HG02884 (cell line): ENCODE results near the gene SEMA4B.
"Not testable (repeated sequence)": the region's sequence is repeated elsewhere in the genome, so short reads cannot be mapped to it uniquely, and the experiment has no call there.

Experiments used
- ATAC-seq: cut with Tn5 transposase; IDR thresholded peaks from one replicate; pipeline ENCODE4 v1.9.1; 2021; ENCODE audit warnings: mild to moderate bottlenecking, moderate library complexity; ENCODE audit not compliant: unreplicated experiment

The SEMA4B gene

DNA sequence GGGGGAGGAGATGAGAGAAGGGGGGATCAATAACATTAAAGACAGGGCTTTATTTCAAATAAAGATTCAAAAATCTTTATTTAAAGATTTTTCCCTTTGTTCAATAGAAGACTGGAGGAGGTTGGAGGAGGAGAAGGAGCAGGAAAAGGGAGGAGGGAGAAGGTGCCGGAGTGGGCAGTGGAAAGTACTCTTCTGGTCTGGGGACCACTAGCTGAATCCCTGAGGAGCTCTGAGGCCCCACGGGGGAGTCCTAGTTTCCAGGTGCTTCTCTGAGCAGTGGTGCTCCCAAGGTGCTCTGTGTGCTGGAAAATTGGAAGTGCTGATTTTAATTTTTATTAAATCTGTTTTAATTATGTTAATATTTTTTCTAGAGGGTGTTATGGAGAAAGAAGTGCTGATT, 19.4 kb upstream of the SEMA4B start:
- ATAC-seq, result no peak

DNA sequence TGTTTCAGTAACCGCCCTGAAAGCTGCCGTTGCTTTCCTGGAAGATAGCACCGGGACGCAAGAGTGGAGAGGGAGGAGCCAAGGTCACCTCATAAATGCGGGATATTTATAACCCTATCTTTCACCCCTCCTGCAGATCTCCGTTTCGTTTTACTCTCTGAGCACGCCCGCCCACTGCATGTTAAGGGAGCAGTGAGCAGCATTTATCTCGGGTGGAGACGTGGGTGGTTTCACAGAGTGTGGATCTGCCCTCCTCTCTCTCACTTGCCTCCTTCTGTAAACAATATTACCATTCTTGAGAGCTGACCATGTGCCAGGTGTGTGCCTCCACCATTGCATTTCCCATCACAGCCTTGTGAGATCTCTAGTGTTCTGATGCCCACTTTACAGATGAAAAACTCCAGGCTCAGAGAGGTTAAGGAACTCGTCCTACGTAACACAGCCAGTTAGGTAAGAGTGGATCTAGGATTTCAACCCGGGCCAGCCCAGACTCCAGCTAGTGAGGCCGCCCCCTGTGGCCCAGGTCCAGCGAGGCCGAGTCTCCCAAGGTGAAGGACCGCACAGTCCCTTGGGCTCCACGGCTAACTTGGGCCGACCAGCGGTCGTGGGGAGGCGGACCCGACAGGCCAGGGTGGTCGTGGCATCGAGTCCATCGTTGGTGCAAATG, 16.9 kb upstream of the SEMA4B start:
- peak; percentile 57 for ATAC-seq

DNA sequence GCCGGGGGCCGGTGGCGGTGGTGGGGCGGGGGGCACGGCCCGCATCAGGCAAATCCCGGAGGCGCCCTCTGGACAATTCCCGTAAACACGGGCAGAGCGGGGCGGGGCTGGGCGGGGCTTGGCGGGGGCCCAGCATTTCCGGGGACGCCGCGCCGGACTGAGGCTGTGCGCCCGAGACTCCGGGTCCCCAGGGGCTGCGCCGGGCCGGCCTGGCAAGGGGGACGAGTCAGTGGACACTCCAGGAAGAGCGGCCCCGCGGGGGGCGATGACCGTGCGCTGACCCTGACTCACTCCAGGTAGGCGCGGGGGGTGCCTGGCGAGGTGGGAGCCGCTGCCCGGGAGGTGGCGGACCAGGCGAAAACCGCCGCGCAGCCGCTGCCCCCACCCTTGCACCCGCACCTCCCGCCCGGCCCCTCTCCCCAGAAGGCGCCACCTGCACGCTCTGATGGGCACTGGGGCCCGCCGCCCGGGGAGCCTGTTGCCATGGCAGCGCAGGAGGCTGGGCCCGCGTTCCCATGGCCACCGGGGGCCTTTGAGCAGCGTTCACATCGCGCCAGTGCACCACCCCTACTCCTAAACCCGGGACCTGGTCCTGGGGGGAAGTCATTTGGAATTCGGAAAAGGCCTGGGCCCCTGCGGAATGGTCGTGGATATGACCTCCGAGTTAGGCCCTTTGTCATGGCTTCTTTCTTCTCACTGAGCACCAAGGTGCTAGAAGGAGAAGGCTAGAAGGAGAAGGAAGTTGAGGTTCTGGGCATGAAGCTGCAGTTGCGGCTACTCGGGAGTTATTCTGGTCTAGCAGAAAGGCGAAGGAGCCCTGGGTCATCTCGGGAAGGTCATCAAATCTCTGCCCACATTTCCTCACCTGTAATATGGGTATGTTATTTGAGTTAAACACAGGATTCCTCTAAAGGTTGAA, 16.1 kb upstream of the SEMA4B start:
- ATAC-seq, result peak; percentile 67

DNA sequence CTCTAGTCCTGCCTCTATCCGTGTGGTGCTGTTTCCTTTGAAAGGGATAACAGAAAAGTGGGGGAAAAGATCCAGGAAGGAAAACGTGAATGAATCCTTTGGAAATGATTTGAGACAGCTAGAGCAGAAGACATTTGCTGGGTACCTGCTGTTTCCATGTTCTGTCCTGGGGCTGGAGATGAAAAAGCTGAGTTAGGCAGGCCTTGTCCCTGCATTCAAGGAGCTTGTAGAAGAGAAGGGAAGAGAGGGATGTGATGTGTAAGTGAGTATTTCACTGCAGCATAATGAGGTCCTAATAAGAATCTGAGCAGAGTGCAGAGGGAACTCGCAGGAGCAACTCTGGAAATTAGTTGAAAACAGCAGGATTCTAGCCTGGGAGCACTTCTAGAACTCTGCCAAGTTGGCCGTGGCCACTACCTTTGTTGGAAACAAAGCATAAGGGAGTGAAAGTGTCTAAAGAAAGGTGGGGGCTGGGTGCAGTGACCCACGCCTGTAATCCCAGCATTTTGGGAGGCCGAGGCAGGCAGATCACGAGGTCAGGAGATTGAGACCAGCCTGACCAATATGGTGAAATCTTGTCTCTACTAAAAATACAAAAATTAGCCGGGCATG, 13.8 kb upstream of the SEMA4B start:
- ATAC-seq, result no peak

DNA sequence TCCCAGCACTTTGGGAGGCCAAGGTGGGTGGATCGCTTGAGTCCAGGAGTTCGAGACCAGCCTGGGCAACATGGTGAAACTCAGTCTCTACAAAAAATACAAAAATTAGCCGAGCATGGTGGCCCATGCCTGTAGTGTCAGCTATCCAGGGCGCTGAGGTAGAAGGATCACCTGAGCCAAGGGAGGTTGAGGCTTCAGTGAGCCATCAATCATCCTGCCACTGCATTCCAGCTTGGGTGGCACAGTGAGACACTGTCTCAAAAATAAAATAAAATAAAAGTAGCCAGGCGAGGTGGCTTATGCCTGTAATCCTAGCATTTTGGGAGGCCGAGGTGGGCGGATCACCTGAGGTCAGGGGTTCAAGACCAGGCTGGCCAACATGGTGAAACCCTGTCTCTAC, 13.1 kb upstream of the SEMA4B start:
- ATAC-seq, result not testable (repeated sequence)

DNA sequence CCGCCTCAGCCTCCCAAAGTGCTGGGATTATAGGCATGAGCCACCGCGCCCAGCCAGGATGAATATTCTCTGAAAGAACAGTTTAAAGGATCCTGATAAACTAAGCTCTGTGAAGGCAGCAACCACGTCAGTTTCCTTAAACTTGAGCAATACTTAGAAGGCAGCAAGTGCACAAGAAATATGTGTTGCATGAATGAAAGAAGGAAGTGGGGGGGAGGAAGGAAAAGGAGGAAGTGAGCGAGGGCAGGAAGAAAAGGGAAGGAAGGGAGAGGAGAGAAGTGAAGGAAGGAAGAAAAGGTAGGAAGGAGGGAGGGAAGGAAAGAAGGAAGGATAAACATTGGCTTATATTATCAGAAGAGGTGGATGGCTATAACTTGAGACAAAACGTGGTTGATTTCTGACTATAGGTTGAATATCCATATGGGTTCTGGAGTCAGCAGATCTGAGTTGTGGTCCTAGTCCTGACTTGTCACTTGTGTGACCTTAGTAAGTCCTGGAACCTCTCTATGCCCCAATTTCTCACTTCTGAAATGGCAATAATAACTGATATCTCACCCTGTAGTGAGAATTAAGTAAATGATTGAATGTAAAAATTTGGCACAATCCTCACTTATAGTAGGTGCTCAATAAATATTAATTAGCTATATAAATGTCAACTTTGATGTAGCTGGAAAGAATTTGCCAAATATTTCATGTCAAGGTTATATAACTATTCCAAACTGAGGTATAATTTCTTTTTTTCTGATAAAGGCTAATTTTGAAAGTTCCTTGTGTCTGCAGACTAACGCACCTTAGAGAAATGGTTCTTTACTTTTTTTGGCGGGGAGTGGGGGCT, 12.0 kb upstream of the SEMA4B start:
- ATAC-seq, result no peak

DNA sequence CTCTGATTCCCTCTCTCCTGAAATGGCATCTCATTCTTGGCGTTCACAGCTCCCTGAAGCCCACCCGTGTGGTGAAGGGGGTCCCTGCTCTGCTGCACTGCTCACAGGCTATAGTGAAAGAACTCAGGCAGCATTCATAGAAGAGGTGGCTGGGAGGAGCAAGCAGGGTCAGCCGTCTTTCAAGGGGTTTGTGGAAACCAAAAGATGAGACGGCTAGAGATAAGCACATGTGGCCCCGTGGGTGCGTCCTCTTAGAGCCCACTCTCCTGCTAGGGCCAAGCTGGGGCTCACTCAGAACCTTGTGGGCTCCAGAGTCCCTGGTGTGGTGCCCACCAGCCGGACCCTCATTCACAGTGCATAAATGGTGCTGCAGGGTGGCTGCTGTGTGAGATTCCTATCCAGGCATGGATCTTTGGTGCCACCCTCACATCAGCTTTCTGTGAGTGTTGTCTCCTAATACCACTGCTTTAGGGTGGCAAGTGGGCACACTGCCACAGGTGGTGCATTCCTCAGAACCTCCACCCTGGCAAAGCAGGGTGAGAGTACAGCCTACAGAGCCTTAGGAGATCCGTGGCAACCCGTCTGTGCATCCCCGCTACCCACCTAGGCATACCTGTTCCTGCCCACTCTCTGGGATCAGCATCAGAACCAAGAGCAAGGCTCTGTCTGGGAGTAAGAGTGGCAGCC, 11.2 kb upstream of the SEMA4B start:
- no peak for ATAC-seq

DNA sequence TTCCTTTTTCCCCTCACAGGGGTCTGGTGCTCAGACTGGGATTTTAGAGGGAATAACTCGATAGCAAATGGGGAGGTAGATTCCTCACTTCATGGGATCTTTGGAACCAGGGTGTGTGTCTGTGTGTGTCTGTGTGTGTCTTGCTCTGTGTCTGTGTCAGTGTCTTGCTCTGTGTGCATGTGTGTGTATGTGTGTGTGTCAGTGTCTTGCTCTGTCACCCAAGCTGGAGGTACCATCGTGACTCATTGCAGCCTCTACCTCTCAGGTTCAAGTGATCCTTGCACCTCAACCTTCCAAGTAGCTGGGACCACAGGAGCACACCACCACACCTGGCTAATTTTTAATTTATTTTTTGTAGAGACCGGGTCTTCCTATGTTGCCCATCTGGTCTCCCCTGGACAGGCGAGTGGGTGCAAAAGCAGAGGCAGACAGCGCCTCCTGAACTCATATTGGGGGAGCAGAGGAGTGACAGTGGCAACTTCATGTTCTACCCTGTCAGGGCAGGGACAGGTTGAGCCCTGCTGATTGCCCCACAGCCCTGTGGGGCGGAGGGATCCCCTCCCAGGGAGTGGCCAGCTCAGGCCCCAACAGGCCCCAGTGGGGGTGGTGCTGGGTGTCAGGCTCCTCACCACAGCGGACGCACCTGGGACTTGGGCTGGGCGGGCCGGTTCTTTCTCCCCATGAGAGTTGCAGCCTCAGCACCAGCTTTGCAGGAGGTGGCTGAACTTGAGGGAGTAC, 10.4 kb upstream of the SEMA4B start:
- ATAC-seq, result no peak

DNA sequence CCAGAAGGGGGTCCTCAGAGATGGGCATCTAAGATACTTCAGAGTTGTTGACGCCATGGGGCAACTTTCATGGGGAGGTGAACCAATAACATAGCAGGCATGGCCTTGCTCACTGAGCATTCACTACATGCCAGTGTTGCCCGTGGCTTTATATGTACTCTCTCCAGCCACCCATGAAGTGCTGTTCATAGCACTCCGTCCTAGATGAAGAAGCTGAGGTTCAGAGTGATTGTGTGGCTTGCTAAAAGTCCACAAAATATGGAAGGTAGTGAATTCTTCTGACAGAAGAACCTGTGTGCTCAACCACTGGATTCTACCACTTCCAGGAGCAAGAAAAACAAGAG, 9.8 kb upstream of the SEMA4B start:
- ATAC-seq, result no peak

DNA sequence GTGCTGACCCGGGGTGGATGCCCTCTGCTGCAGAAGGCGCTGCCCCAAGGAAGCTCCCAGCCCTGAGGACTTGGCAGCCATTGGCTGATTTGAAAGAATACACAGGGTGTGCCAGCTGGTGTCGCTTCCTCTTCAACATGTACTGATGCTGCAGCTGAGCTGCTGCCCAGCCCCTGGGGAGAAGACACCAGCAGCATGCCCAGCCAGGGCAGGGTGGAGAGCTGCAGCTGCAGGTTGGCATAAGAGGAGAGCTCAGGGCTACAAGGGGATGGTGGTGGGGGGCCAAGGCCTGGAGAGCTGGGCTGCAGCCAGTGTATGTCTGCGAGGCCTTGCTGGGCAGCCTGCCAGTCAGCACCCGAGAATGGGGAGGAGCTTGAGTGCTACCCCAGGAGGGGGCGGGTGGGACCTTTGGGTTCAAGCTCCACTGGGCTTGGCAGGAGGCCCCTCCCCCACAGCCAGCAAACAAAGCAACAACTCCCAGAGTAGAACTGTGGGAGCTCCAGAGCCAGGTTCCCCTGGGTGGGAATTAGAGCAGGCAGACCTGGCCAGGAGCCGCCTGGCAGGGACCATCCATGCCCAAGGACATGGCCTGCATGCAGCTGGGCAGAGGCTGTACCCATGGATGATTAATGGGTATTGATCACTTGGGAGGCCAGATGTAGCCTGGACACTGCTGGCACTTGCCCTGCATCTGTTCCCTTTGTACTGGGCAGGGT, 9.2 kb upstream of the SEMA4B start:
- no peak for ATAC-seq

DNA sequence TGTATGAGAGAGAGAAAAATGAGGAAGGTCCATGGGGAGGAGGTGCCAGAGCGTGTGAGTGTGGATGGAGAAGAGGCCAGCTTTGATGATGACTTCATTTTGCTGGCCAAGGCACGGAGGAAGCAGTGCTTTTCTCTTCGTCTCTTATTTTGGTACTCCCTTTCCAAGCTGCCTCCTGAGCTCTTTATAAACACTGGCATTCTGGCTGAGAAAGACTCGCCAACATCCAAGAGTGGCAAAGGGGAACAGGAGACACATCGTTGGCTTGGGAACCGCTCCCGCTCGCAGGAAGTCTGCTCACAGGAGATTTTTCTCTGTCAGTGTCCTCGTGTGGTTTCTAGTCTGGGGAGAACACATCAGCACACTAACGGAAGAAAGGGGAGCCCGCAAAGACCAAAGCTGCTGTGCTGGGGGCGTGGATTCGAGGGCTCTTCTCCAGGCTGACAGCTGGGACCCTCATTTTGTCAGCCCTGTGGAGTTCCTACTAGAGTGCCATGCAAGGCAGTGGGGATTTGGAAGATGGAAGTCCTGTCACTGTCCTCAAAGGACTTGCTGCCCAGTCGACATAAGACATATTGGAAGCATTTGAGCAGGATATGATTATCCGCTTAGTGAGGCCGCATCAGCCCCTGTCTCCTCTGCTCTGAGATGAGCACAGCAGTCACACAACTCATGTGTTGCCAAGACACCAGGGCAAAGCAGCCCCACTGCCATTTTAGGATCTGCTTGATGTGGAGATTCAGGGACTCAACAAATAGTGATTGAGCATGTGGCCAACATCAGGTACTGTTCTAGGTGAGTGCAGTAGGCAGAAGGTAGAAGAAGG, 8.0 kb upstream of the SEMA4B start:
- ATAC-seq, result no peak

DNA sequence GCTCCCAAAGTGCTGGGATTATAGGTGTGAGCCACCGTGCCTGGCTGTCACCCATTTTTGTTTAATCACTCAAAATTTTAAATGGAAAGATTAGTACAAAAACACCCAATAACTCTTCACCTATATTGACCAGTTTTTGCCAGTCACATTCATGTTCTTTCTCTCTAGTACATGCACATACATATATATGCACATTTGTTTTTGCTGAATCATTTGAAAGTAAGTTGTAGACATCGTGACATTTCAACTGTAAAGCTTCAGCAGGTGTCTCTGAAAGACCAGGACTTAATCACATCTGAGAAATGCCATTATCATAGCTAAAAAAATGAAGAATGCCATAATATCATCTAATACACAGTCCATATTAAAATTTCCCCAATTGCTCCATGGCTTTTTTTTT, 6.5 kb upstream of the SEMA4B start:
- ATAC-seq, result no peak

DNA sequence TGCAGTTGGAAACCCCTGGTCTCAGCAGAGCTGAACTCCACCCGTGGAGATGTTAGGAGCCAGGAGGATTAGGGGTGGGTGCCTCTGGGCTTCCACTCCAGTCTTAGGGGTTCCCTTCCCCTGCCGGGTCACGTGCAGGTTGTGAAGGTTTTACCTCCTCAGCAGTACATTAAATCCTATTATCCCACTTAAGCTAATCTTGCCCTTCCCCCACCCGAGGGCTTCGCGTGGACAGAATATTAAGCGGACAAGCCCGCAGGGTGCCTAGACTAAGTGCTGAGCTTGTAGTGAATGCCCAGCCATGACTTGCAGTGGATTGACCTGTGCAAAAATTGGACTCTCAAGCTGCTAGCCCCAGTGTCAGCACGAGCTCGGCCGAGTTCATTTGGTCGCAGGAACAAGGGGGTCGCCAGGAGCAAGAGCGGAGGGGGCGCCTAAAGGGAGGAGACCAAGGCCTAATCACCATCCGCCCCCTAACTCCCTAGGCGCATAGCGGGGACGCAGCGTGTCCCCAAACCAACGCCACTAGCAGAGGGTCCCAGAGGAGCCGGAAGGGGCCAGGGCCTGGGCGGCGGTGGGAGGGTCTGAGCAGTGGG, 498 bp upstream of the SEMA4B start:
- no peak for ATAC-seq

DNA sequence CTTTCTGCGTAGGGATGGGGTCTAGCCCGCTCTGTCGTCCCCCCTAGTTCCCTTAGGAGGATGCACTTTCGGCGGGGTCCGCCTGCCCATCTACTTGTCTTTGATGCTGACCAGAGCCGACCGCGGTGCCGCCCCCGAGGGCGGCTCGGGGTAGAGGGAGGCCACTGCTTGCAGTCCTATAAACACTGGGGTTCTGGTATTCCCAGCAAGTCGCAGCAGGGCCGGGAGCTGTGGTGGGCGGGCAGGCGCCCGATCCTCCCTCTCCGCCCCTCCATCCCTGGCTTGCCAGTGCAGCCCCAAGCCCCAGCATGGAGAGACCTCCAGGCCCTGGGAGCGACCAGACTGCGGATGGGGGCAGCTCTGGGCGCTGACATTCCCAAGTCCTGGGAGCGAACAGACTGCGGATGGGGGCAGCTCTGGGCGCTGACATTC, 830 bp downstream of the SEMA4B start:
- no peak for ATAC-seq

DNA sequence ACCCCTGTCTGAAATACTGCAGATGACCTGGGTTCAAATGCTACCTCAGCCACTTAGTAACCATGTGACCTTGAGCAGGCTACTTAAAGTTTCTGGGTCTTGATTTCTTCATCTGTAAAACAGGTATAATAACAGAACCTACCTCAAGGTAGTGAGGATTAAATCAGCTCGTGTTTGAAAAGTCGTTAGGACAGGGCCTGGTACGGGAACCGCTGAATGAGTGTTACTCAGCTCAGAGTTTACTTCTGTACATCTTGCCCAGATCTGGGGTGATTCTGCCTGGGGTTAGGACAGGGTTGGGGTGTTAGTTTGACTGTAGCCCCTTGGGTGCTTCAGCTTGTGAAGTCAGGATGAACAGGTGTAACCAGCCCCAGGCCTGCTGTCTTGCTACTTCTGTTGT, 1.8 kb downstream of the SEMA4B start:
- ATAC-seq, result no peak

DNA sequence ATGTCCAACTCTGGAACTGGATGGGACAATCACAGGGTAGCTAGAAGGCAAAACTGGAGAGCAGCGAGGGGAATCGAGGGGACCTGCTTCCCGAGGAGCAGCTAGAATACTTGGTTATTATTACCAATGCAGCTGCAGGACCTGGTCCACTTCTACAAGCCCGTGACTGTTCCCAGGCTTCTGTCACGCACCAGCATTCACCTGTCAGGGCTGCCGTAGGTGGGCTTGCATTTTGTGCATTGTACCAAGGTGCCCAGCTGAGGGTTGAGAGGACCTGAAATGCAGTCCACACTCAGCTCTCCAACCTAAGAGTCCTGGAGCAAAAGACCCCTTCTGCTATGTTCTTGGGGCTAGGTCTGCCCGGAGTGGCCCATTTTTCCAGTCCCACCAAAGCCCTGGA, 2.3 kb downstream of the SEMA4B start:
- no peak for ATAC-seq

DNA sequence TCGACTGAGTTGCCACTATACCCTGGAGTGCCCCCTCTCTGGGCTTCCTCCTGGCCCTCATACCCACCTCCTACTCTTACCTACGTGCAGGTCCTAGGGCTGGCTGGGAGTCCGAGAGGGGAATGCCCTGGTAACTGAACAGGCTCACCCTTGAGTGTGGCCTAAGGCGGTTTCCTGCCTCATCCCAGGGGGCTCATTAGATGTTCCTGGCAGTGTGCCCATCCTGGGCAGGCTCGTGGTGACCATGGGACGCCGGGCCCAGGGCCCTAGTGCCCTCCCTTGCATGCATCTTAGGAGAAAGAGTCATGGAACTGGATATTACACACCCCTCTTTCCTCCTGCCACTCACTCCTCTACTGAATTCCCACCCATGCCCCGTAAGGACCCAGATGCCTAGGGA, 2.8 kb downstream of the SEMA4B start:
- ATAC-seq, result no peak
